H9 (cell line): ENCODE measurements around the gene HEXIM1. TPM values are rescaled to one million over a fixed set of nuclear protein-coding genes. Genes with fewer than 3 reads are reported as not detected.

Source experiments
- DNase-seq: peaks from one replicate; pipeline ENCODE4 v3.0.0-alpha.2; 2017
- H2AFZ ChIP-seq: one replicate; pipeline ENCODE4 v1.6.1; 2013; ENCODE audit warnings: mild to moderate bottlenecking, low read length, control low read depth, moderate library complexity
- H2AK5ac ChIP-seq: 2 replicates; pipeline ENCODE4 v1.6.1; 2013; ENCODE audit warnings: low read length, control low read depth, mixed read lengths; ENCODE audit not compliant: insufficient read length
- H2BK120ac ChIP-seq: one replicate; pipeline ENCODE4 v1.6.1; 2013; ENCODE audit warnings: low read depth, mild to moderate bottlenecking, low read length, control low read depth, inconsistent platforms; ENCODE audit not compliant: poor library complexity, severe bottlenecking
- H2BK12ac ChIP-seq: 2 replicates; pipeline ENCODE4 v1.6.1; 2013; ENCODE audit warnings: low read length, control low read depth, mixed read lengths, low read depth; ENCODE audit not compliant: insufficient read length
- H2BK15ac ChIP-seq: 2 replicates; pipeline ENCODE4 v1.6.1; 2013; ENCODE audit warnings: low read depth, low read length, control low read depth
- H2BK20ac ChIP-seq: one replicate; pipeline ENCODE4 v1.6.1; 2013; ENCODE audit warnings: low read depth, mild to moderate bottlenecking, low read length, control low read depth, inconsistent platforms; ENCODE audit not compliant: poor library complexity, severe bottlenecking
- H2BK5ac ChIP-seq: 2 replicates; pipeline ENCODE4 v1.6.1; 2013; ENCODE audit warnings: low read length, control low read depth, mixed read lengths; ENCODE audit not compliant: insufficient read length
- H3K14ac ChIP-seq: 2 replicates; pipeline ENCODE4 v1.6.1; 2013; ENCODE audit warnings: low read length, control low read depth; ENCODE audit not compliant: insufficient read depth
- H3K18ac ChIP-seq: 2 replicates; pipeline ENCODE4 v1.6.1; 2013; ENCODE audit warnings: low read depth, mild to moderate bottlenecking, mixed read lengths, low read length, control low read depth; ENCODE audit not compliant: insufficient read length
- H3K23ac ChIP-seq: 2 replicates; pipeline ENCODE4 v1.6.1; 2013; ENCODE audit warnings: low read length, control low read depth, mixed read lengths, low read depth; ENCODE audit not compliant: insufficient read length
- H3K23me2 ChIP-seq: 2 replicates; pipeline ENCODE4 v1.6.1; 2013; ENCODE audit warnings: low read depth, mild to moderate bottlenecking, mixed read lengths, low read length, control low read depth; ENCODE audit not compliant: insufficient read length, poor library complexity, severe bottlenecking
- H3K27ac ChIP-seq: 2 replicates; pipeline ENCODE4 v1.5.1; 2013; ENCODE audit warnings: low read length, control low read depth, mixed read lengths, low read depth; ENCODE audit not compliant: insufficient read length
- H3K27me3 ChIP-seq: 2 replicates; pipeline ENCODE4 v1.6.1; 2013; ENCODE audit warnings: low read length, control low read depth, inconsistent platforms; ENCODE audit not compliant: insufficient read depth
- H3K4ac ChIP-seq: 2 replicates; pipeline ENCODE4 v1.6.1; 2013; ENCODE audit warnings: low read depth, mild to moderate bottlenecking, control low read depth, inconsistent platforms, low read length, moderate library complexity
- H3K4me1 ChIP-seq: 2 replicates; pipeline ENCODE4 v1.6.1; 2013; ENCODE audit warnings: low read length, control low read depth, inconsistent platforms; ENCODE audit not compliant: insufficient read depth
- H3K4me2 ChIP-seq: 2 replicates; pipeline ENCODE4 v1.6.1; 2013; ENCODE audit warnings: low read length, control low read depth, mixed read lengths; ENCODE audit not compliant: insufficient read length, insufficient read depth
- H3K56ac ChIP-seq: 2 replicates; pipeline ENCODE4 v1.6.1; 2013; ENCODE audit warnings: low read depth, mild to moderate bottlenecking, mixed read lengths, low read length, control low read depth; ENCODE audit not compliant: insufficient read length
- H3K79me1 ChIP-seq: 2 replicates; pipeline ENCODE4 v1.6.1; 2013; ENCODE audit warnings: low read depth, mild to moderate bottlenecking, moderate library complexity, low read length, control low read depth, inconsistent platforms; ENCODE audit not compliant: insufficient read depth, poor library complexity, severe bottlenecking
- H3K79me2 ChIP-seq: 2 replicates; pipeline ENCODE4 v1.6.1; 2013; ENCODE audit warnings: low read length, control low read depth, inconsistent platforms; ENCODE audit not compliant: insufficient read depth
- H3K9ac ChIP-seq: 2 replicates; pipeline ENCODE4 v1.6.1; 2013; ENCODE audit warnings: low read length, control low read depth, mixed read lengths; ENCODE audit not compliant: insufficient read length; ENCODE audit errors: extremely low read depth
- H3K9me3 ChIP-seq: one replicate; pipeline ENCODE4 v1.6.1; 2013; ENCODE audit warnings: low read depth, low read length, inconsistent platforms; ENCODE audit not compliant: control insufficient read depth
- H3T11ph ChIP-seq: one replicate; pipeline ENCODE4 v1.6.1; 2013; ENCODE audit warnings: mild to moderate bottlenecking, low read length, control low read depth, inconsistent platforms
- H4K20me1 ChIP-seq: one replicate; pipeline ENCODE4 v1.6.1; 2013; ENCODE audit not compliant: control insufficient read depth, insufficient read length, insufficient read depth
- H4K5ac ChIP-seq: 2 replicates; pipeline ENCODE4 v1.6.1; 2013; ENCODE audit warnings: low read depth, mild to moderate bottlenecking, mixed read lengths, low read length, control low read depth; ENCODE audit not compliant: insufficient read length
- H4K8ac ChIP-seq: replicated peaks from 2 replicates; pipeline ENCODE4 v1.6.1; 2013; ENCODE audit warnings: low read length, control low read depth, mixed read lengths, low read depth; ENCODE audit not compliant: insufficient read length
- H4K91ac ChIP-seq: 2 replicates; pipeline ENCODE4 v1.6.1; 2013; ENCODE audit warnings: low read depth, mild to moderate bottlenecking, moderate library complexity, mixed read lengths, low read length, control low read depth; ENCODE audit not compliant: insufficient read length
- H3K27ac Mint-ChIP-seq, 3 experiments: 2 replicates in 2 of 3; 3 replicates in 1 of 3; pipeline ENCODE4 v1.8.0; 2020 to 2021; ENCODE audit warnings: mixed read lengths in 3 of 3, mild to moderate bottlenecking in 1 of 3, moderate library complexity in 1 of 3
- H3K27me3 Mint-ChIP-seq: 2 replicates; pipeline ENCODE4 v1.8.0; 2021; ENCODE audit warnings: low read depth, mild to moderate bottlenecking, moderate library complexity, mixed read lengths
- H3K36me3 Mint-ChIP-seq, 3 experiments: 2 replicates in 2 of 3; 3 replicates in 1 of 3; pipeline ENCODE4 v1.8.0; 2020 to 2021; ENCODE audit warnings: low read depth in 3 of 3, mixed read lengths in 3 of 3; ENCODE audit not compliant: insufficient read depth in 1 of 3
- H3K4me1 Mint-ChIP-seq, 2 experiments: 2 replicates each; pipeline ENCODE4 v1.8.0; 2020; ENCODE audit warnings: mixed read lengths in 2 of 2
- H3K4me3 Mint-ChIP-seq, 2 experiments: 2 replicates in 1 of 2; 3 replicates in 1 of 2; pipeline ENCODE4 v1.8.0; 2020 to 2021; ENCODE audit warnings: mild to moderate bottlenecking in 2 of 2, mixed read lengths in 2 of 2, moderate library complexity in 1 of 2
- H3K9me3 Mint-ChIP-seq, 2 experiments: 2 replicates in 1 of 2; 3 replicates in 1 of 2; pipeline ENCODE4 v1.8.0; 2020; ENCODE audit warnings: mild to moderate bottlenecking in 2 of 2, mixed read lengths in 2 of 2, moderate library complexity in 1 of 2
- CTCF ChIP-seq: fragments of 200-600 bp; sonication (generic); conservative IDR thresholded peaks from 3 replicates; pipeline ENCODE4 v1.8.0; 2021; ENCODE audit warnings: antibody characterized with exemption, mild to moderate bottlenecking
- WGBS: extraction: QIAGEN DNeasy Blood & Tissue Kit; methylation state at CpG from one replicate; pipeline ENCODE4 v1.1.7; 2013; ENCODE audit warnings: missing lambda C conversion rate, low lambda C conversion rate, mixed read lengths; ENCODE audit not compliant: insufficient read length; ENCODE audit errors: extremely low coverage; 5-methylcytosine and 5-hydroxymethylcytosine counted together
- total RNA-seq: library from RNA; stranded (reverse); gene quantifications from 2 replicates; pipeline ENCODE4 v1.2.1, GENCODE V29; 2021

HEXIM1 gene
- total RNA-seq, 1 experiment from 2014 or later = 32.4 TPM

- H3K79me2 ChIP-seq = no peaks in the 10 kb centered on the region; the same call in 1 of the 2 replicates
- H3K23me2 ChIP-seq = peaks cover 22% of the 10 kb centered on the region
- Mint-ChIP-seq H3K27me3 (peaks cover 2% of the 10 kb centered on the region), H3K36me3 (peaks cover 0 to 5% (median 3%) of the 10 kb centered on the region in 3 experiments; a peak in 2 of 7 replicates), H3K4me1 (peaks cover 40 to 48% of the 10 kb centered on the region in 2 experiments), H3K9me3 (no peaks in the 10 kb centered on the region; a peak in 1 of 5 replicates), H3K4me3 (peak overlapping the region; percentile 98 to 99), H3K27ac (peak overlapping the region; percentile 99 to 100 (median 100))
- no peaks in the 10 kb centered on the region for H3K9me3 ChIP-seq
- peak overlapping the region; percentile 46 for H3K4me2 ChIP-seq
- H3K27me3 ChIP-seq = no peaks in the 10 kb centered on the region
- H3K14ac ChIP-seq = peak overlapping the region; percentile 90
- H3K56ac ChIP-seq = peak overlapping the region; percentile 5
- peak overlapping the region; percentile 98 for H3K18ac ChIP-seq
- H2BK20ac ChIP-seq = no peak overlapping the region
- peak overlapping the region; percentile 93 for H3K9ac ChIP-seq
- no peak overlapping the region for H2AFZ ChIP-seq
- H2BK5ac ChIP-seq = peak overlapping the region; percentile 91
- H3T11ph ChIP-seq = no peak overlapping the region
- H3K79me1 ChIP-seq = peaks cover 4% of the 10 kb centered on the region
- no peaks in the 10 kb centered on the region for H4K20me1 ChIP-seq
- no peak overlapping the region for H4K8ac ChIP-seq
- DNase-seq = peak; percentile 92
- H2BK15ac ChIP-seq = no peak overlapping the region
- peak overlapping the region; percentile 74 for H2BK120ac ChIP-seq
- H2AK5ac ChIP-seq = no peak overlapping the region
- no peak for TF ChIP-seq CTCF
- H3K4me1 ChIP-seq = peaks cover 2% of the 10 kb centered on the region; the same call in 1 of the 2 replicates
- peak overlapping the region; percentile 58 for H4K5ac ChIP-seq
- no peak overlapping the region for H3K23ac ChIP-seq
- H3K27ac ChIP-seq = peak overlapping the region; percentile 92
- no peak overlapping the region for H3K4ac ChIP-seq
- no peak overlapping the region for H4K91ac ChIP-seq
- no peak overlapping the region for H2BK12ac ChIP-seq
- no CpG with 5 or more reads among the region's 38 CpGs for WGBS
Measured at GRCh38 chr17:45147581-45148182, 593 bp upstream of the HEXIM1 start.
